Parathyroid adenoma (tissue), 2 donors: ENCODE results near the gene DRD5.

Experiments used
- H2AFZ ChIP-seq: fragments of 300-600 bp; sonication (generic); one replicate; pipeline ENCODE4 v1.7.0; 2017; ENCODE audit warnings: antibody characterized with exemption, mild to moderate bottlenecking
- H3K27ac ChIP-seq: fragments of 300-600 bp; sonication (generic); one replicate; pipeline ENCODE4 v1.7.0; 2017
- H3K27me3 ChIP-seq: fragments of 300-600 bp; sonication (generic); one replicate; pipeline ENCODE4 v1.7.0; 2017; ENCODE audit warnings: low read length; ENCODE audit not compliant: control insufficient read depth, insufficient read depth
- H3K36me3 ChIP-seq: fragments of 300-600 bp; sonication (generic); one replicate; pipeline ENCODE4 v1.7.0; 2017; ENCODE audit warnings: low read length; ENCODE audit not compliant: control insufficient read depth, insufficient read depth
- H3K4me1 ChIP-seq: fragments of 300-600 bp; sonication (generic); one replicate; pipeline ENCODE4 v1.7.0; 2017; ENCODE audit warnings: control low read depth
- H3K4me2 ChIP-seq: fragments of 300-600 bp; sonication (generic); one replicate; pipeline ENCODE4 v1.7.0; 2017; ENCODE audit warnings: low read length
- H3K4me3 ChIP-seq: fragments of 300-600 bp; sonication (generic); one replicate; pipeline ENCODE4 v1.7.0; 2017; ENCODE audit warnings: low read depth, low read length
- H3K79me2 ChIP-seq: fragments of 300-600 bp; sonication (generic); one replicate; pipeline ENCODE4 v1.7.0; 2017; ENCODE audit warnings: control low read depth
- H3K9ac ChIP-seq: fragments of 300-600 bp; sonication (generic); one replicate; pipeline ENCODE4 v1.7.0; 2017; ENCODE audit warnings: mild to moderate bottlenecking
- H3K9me3 ChIP-seq: fragments of 300-600 bp; sonication (generic); one replicate; pipeline ENCODE4 v1.7.0; 2017; ENCODE audit warnings: low read length; ENCODE audit not compliant: control insufficient read depth
- TF ChIP-seq, protein P1 (sequence below): fragments of 300-600 bp; sonication (generic); IDR thresholded peaks from one replicate; pipeline ENCODE4 v1.7.0; 2017; ENCODE audit warnings: antibody characterized with exemption, mild to moderate bottlenecking
- donor health status: primary hyperparathyroidism.

DRD5 gene

DNA sequence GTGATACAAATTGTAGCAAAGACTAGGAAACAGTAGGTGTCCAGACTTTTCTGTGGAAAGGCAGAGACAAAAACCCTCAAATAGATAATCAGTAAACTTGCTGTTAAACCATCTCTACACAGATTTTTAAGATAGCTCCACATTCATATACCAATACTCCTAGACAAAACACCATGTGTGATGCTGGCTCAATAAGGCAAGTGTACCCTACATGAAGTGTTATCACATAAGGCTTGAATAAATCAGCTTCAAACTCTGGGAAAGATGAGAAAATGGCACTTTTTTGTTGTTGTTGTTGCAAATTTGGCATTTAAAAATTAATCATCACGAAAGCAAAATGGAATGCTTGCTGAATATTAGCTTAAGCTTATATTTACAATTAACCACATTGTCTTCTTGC, 45.1 kb downstream of the DRD5 start:
- H3K4me2 ChIP-seq, result no peak overlapping the region
- no peak overlapping the region for H3K27ac ChIP-seq
- H3K79me2 ChIP-seq, result no peaks in the 10 kb centered on the region
- TF ChIP-seq, protein P1, sequence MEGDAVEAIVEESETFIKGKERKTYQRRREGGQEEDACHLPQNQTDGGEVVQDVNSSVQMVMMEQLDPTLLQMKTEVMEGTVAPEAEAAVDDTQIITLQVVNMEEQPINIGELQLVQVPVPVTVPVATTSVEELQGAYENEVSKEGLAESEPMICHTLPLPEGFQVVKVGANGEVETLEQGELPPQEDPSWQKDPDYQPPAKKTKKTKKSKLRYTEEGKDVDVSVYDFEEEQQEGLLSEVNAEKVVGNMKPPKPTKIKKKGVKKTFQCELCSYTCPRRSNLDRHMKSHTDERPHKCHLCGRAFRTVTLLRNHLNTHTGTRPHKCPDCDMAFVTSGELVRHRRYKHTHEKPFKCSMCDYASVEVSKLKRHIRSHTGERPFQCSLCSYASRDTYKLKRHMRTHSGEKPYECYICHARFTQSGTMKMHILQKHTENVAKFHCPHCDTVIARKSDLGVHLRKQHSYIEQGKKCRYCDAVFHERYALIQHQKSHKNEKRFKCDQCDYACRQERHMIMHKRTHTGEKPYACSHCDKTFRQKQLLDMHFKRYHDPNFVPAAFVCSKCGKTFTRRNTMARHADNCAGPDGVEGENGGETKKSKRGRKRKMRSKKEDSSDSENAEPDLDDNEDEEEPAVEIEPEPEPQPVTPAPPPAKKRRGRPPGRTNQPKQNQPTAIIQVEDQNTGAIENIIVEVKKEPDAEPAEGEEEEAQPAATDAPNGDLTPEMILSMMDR, result no peak
- no peak overlapping the region for H2AFZ ChIP-seq
- H3K4me3 ChIP-seq, result no peak overlapping the region
- H3K27me3 ChIP-seq, result no peaks in the 10 kb centered on the region
- no peaks in the 10 kb centered on the region for H3K9me3 ChIP-seq
- no peaks in the 10 kb centered on the region for H3K36me3 ChIP-seq
- H3K4me1 ChIP-seq, result no peaks in the 10 kb centered on the region
- H3K9ac ChIP-seq, result no peak overlapping the region

GRCh38 chr4:9832640-9833039, 51.2 kb downstream of the DRD5 start:
- Histone ChIP-seq H3K9me3 (no peaks in the 10 kb centered on the region), H3K27ac (no peak overlapping the region)
- TF ChIP-seq, protein P1, result no peak

GRCh38 chr4:9833421-9833820, 52.0 kb downstream of the DRD5 start:
- TF ChIP-seq, protein P1, result no peak

More at GRCh38 chr4:9832640-9833039, 51.2 kb downstream of the DRD5 start:
- Histone ChIP-seq H3K4me2 (no peak overlapping the region), H2AFZ (no peak overlapping the region), H3K4me3 (no peak overlapping the region), H3K4me1 (no peaks in the 10 kb centered on the region), H3K9ac (no peak overlapping the region), H3K79me2 (no peaks in the 10 kb centered on the region), H3K36me3 (no peaks in the 10 kb centered on the region), H3K27me3 (no peaks in the 10 kb centered on the region)

More at GRCh38 chr4:9833421-9833820, 52.0 kb downstream of the DRD5 start:
- H3K4me3 ChIP-seq, result no peak overlapping the region
- H3K4me2 ChIP-seq, result no peak overlapping the region
- H3K79me2 ChIP-seq, result no peaks in the 10 kb centered on the region
- no peak overlapping the region for H3K9ac ChIP-seq
- H3K36me3 ChIP-seq, result no peaks in the 10 kb centered on the region
- H2AFZ ChIP-seq, result no peak overlapping the region
- no peaks in the 10 kb centered on the region for H3K27me3 ChIP-seq
- H3K9me3 ChIP-seq, result no peaks in the 10 kb centered on the region
- no peaks in the 10 kb centered on the region for H3K4me1 ChIP-seq
- no peak overlapping the region for H3K27ac ChIP-seq
